Lower lobe of right lung (tissue), 2 donors: ENCODE measurements around the gene KIF18A. TPM values are rescaled to one million over a fixed set of nuclear protein-coding genes. Genes with fewer than 3 reads are reported as not detected.

Experiments
- ATAC-seq, 2 donors: fragments of 200-7000 bp; cut with Tn5 transposase; one replicate each; pipeline ENCODE4 v1.9.1; 2020 to 2022; ENCODE audit warnings: mild to moderate bottlenecking in 2 of 2, moderate library complexity in 2 of 2
- DNase-seq: peaks from one replicate; pipeline ENCODE4 v3.0.0-alpha.2; 2020
- H3K27ac ChIP-seq: fragments of 200-600 bp; one replicate; pipeline ENCODE4 v1.8.0; 2022
- H3K27me3 ChIP-seq: fragments of 200-600 bp; one replicate; pipeline ENCODE4 v1.8.0; 2022; ENCODE audit warnings: low read depth
- H3K36me3 ChIP-seq: fragments of 200-600 bp; one replicate; pipeline ENCODE4 v1.8.0; 2022; ENCODE audit warnings: mild to moderate bottlenecking
- H3K4me1 ChIP-seq: fragments of 200-600 bp; one replicate; pipeline ENCODE4 v1.8.0; 2022
- H3K4me3 ChIP-seq: fragments of 200-600 bp; one replicate; pipeline ENCODE4 v1.8.0; 2022; ENCODE audit warnings: mild to moderate bottlenecking
- H3K9me3 ChIP-seq: fragments of 200-600 bp; one replicate; pipeline ENCODE4 v1.8.0; 2022
- intact Hi-C: fragments of 100-400 bp; cut with DNase I; formaldehyde crosslinking; loops from one replicate; pipeline ENCODE4 v1.11.0; 2022
- total RNA-seq: library from RNA; stranded (reverse); fragmentation: NEBNext Ultra II Directional; extraction: Animal tissue kit (Norgen Biotek cat#: 25700); gene quantifications from one replicate; pipeline ENCODE4 v1.2.1, GENCODE V29; 2021
- TF ChIP-seq, protein P1 (sequence below): fragments of 200-600 bp; IDR thresholded peaks from one replicate; pipeline ENCODE4 v1.8.0; 2022; ENCODE audit warnings: antibody characterized with exemption, mild to moderate bottlenecking
- donor health status: DM: no; HTN: yes; CAD: no; lungs with severe emphysema.

The KIF18A gene
- total RNA-seq, 1 donor from 2014 or later, result 2.4 TPM

DNA sequence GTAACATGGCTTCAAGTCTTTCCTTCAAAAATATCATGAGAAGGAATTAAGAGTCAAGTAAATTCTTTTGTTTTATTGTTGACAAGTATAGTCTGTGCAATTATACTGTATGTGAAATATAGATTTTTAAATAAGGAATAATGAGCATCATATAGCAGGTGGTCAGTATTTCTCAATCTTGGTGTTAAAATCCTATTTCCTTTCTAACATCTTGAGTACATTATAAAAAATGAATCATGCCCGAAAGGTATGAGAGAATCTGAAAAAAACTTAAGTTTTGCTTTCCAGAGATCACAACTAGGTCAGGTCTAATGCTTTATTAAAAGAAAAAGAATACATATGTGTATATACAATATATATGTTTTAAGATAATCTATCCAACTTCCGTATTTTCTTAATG, 53.1 kb downstream of the KIF18A start:
- Histone ChIP-seq H3K27ac (no peak overlapping the region), H3K4me1 (no peaks in the 10 kb centered on the region), H3K4me3 (no peak overlapping the region), H3K36me3 (no peaks in the 10 kb centered on the region), H3K27me3 (no peaks in the 10 kb centered on the region), H3K9me3 (no peaks in the 10 kb centered on the region)
- DNase-seq (no peak), ATAC-seq (no peak)
- TF ChIP-seq, protein P1, sequence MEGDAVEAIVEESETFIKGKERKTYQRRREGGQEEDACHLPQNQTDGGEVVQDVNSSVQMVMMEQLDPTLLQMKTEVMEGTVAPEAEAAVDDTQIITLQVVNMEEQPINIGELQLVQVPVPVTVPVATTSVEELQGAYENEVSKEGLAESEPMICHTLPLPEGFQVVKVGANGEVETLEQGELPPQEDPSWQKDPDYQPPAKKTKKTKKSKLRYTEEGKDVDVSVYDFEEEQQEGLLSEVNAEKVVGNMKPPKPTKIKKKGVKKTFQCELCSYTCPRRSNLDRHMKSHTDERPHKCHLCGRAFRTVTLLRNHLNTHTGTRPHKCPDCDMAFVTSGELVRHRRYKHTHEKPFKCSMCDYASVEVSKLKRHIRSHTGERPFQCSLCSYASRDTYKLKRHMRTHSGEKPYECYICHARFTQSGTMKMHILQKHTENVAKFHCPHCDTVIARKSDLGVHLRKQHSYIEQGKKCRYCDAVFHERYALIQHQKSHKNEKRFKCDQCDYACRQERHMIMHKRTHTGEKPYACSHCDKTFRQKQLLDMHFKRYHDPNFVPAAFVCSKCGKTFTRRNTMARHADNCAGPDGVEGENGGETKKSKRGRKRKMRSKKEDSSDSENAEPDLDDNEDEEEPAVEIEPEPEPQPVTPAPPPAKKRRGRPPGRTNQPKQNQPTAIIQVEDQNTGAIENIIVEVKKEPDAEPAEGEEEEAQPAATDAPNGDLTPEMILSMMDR, result no peak
- intact Hi-C loops, result no loop called here

DNA sequence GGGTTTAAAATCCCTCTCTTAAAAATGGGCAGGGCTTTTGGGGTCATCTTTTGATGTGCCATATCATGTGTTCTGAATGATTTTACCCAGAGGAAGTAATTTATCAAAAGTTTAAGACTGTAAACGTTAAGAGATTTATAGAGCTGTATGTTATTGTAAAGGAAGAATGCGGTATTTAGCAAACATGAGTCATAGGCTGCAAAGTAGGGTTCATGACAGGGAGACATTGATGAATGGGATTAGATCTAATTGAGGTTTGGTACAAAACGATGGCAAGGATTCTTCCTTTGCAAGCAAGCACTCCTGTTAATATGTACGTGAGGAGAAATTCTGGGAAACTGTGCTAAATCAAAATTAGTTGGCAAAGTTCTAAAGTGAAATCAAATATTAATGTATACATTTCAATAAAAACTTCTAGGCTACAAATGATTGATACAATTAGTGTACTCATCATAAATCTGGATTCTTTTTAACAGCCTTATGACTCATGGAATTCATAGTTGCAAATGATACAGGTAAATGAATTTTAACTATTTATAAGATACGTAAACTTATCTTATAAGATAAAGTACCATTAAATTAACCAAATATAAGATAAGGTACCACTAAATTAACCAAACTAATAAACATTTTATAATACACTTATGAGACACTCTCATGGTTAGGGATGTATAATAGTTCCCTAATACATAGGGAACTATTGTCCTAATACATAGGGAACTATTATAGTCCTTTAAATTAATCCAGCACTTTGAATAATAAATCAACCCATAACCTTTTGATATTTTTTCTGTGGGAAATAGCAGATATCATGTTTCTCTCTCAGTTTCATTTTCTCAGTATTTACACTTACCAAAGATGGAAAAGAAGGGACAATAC, 58.4 kb downstream of the KIF18A start:
- intact Hi-C loops, result no loop called here
- ATAC-seq (no peak), DNase-seq (no peak)
- H3K9me3 ChIP-seq, result no peaks in the 10 kb centered on the region
- no peaks in the 10 kb centered on the region for H3K36me3 ChIP-seq
- H3K4me1 ChIP-seq, result no peaks in the 10 kb centered on the region
- H3K27ac ChIP-seq, result no peak overlapping the region
- no peak overlapping the region for H3K4me3 ChIP-seq
- H3K27me3 ChIP-seq, result no peaks in the 10 kb centered on the region
- TF ChIP-seq, protein P1, result no peak

DNA sequence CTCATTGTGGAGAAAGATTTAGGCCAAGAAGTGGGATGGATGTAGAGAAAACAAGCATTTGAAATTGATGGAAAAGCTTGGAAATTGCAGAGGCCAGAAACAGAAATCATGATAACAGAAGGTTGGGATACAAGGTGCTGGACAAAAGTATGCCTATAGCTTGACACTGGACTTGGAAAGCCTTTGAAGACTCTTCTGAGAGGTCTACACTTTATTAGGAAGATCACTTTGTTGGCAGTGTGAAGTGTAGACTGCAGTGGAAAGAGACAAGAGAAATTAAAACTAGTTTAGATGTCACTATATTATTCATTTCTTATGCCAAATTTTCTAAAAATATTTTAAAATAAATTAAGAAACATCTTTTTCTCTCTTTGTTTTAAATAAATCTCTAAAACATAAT, 59.1 kb downstream of the KIF18A start:
- intact Hi-C loops, result no loop called here
- TF ChIP-seq, protein P1, result no peak
- DNase-seq, result no peak
- ATAC-seq, result no peak
- Histone ChIP-seq H3K4me1 (no peaks in the 10 kb centered on the region), H3K9me3 (no peaks in the 10 kb centered on the region), H3K36me3 (no peaks in the 10 kb centered on the region), H3K4me3 (no peak overlapping the region), H3K27me3 (no peaks in the 10 kb centered on the region), H3K27ac (no peak overlapping the region)

DNA sequence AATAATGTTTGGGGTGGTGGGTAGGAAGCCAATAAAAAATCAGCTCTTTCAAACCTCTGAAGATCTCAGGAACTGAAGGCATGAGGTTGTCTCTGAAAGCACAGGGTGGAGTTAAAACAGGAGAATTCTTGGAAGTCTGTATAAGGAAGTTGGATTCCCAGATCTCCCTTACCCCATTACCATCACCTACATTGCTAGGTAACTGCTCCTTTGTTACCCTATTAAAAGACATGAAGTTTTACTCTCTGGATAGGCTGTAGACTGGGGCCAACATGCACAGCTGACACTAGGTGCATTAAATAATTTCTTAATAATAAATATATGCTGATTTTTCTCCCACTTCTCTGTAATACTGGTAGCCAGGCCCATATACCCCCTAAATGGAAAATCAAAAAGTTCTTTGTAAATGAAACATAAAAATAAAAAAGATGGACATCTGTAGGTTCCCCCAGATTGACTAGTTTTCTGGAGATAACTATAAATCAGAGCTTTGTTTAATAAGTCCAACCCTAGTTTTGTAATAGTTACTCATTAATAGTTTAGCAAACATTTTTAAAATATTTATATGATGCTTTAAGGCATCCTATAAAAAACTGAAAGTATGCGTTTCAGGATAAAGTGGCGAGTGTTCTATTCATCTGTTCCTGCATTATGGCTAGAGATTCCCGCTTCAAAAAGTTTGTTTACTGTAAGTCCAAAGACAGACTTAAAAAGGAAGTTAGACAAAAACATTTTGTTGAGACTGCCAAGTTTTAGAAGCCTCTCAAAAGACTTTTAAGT, 63.8 kb downstream of the KIF18A start:
- no peak for ATAC-seq
- no peaks in the 10 kb centered on the region for H3K4me1 ChIP-seq
- TF ChIP-seq, protein P1, result no peak
- no peak for DNase-seq
- no peaks in the 10 kb centered on the region for H3K9me3 ChIP-seq
- H3K4me3 ChIP-seq, result no peak overlapping the region
- H3K27ac ChIP-seq, result no peak overlapping the region
- no peaks in the 10 kb centered on the region for H3K27me3 ChIP-seq
- intact Hi-C loops, result no loop called here
- no peaks in the 10 kb centered on the region for H3K36me3 ChIP-seq

DNA sequence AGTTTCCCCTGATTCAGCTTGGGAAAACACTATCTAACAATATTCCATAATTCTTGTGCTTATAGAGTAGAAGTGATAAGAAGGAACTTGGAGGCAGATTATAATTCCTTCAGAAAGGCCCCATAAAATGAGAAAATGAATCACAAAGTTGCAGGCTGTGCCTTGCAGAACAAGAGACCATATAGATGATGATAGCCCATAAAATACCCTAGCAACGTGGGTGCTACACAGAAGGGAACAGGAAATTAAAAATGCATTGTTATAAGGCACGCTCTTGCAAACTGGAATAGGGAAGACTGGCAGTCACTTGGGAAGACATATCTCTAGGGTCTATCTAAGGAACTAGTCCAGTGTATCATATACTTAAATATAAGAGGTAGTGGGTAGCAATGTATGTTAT, 67.6 kb downstream of the KIF18A start:
- no peak for ATAC-seq
- H3K36me3 ChIP-seq, result no peaks in the 10 kb centered on the region
- intact Hi-C loops, result no loop called here

More for the DNA sequence above, 67.6 kb downstream of the KIF18A start:
- no peak for DNase-seq
- no peaks in the 10 kb centered on the region for H3K9me3 ChIP-seq
- no peaks in the 10 kb centered on the region for H3K27me3 ChIP-seq
- no peak overlapping the region for H3K27ac ChIP-seq
- H3K4me1 ChIP-seq, result no peaks in the 10 kb centered on the region
- H3K4me3 ChIP-seq, result no peak overlapping the region
- TF ChIP-seq, protein P1, result no peak
